Ishikawa (cell line): ENCODE data around the gene RHBDL3.

Experiments
- CEBPB ChIP-seq: IDR thresholded peaks from 2 replicates; pipeline ENCODE4 v1.6.1; 2012
- CREB1 ChIP-seq: IDR thresholded peaks from 2 replicates; pipeline ENCODE4 v1.6.1; 2012; ENCODE audit warnings: low read depth
- EGR1 ChIP-seq: IDR thresholded peaks from 2 replicates; pipeline ENCODE4 v1.6.1; 2012
- EP300 ChIP-seq: IDR thresholded peaks from 2 replicates; pipeline ENCODE4 v1.6.1; 2012; ENCODE audit warnings: borderline replicate concordance
- FOXM1 ChIP-seq: IDR thresholded peaks from 2 replicates; pipeline ENCODE4 v1.6.1; 2012; ENCODE audit warnings: low read depth, borderline replicate concordance
- NFIC ChIP-seq: IDR thresholded peaks from 2 replicates; pipeline ENCODE4 v1.6.1; 2012
- RAD21 ChIP-seq: IDR thresholded peaks from 2 replicates; pipeline ENCODE4 v1.6.1; 2012; ENCODE audit warnings: low read depth
- REST ChIP-seq: IDR thresholded peaks from 2 replicates; pipeline ENCODE4 v1.6.1; 2012; ENCODE audit warnings: low read depth, mild to moderate bottlenecking
- TAF1 ChIP-seq: IDR thresholded peaks from 2 replicates; pipeline ENCODE4 v1.6.1; 2012; ENCODE audit warnings: low read depth, mild to moderate bottlenecking
- TCF12 ChIP-seq: IDR thresholded peaks from 2 replicates; pipeline ENCODE4 v1.6.1; 2012; ENCODE audit warnings: low read depth
- TEAD4 ChIP-seq: IDR thresholded peaks from 2 replicates; pipeline ENCODE4 v1.6.1; 2012
- USF1 ChIP-seq: IDR thresholded peaks from 2 replicates; pipeline ENCODE4 v1.6.1; 2012
- YY1 ChIP-seq: IDR thresholded peaks from 2 replicates; pipeline ENCODE4 v1.6.1; 2012; ENCODE audit warnings: low read depth
- ZBTB7A ChIP-seq: IDR thresholded peaks from 2 replicates; pipeline ENCODE4 v1.6.1; 2012; ENCODE audit warnings: low read depth
- TF ChIP-seq, protein P1 (sequence below): IDR thresholded peaks from 2 replicates; pipeline ENCODE4 v1.6.1; 2012

RHBDL3 gene

DNA sequence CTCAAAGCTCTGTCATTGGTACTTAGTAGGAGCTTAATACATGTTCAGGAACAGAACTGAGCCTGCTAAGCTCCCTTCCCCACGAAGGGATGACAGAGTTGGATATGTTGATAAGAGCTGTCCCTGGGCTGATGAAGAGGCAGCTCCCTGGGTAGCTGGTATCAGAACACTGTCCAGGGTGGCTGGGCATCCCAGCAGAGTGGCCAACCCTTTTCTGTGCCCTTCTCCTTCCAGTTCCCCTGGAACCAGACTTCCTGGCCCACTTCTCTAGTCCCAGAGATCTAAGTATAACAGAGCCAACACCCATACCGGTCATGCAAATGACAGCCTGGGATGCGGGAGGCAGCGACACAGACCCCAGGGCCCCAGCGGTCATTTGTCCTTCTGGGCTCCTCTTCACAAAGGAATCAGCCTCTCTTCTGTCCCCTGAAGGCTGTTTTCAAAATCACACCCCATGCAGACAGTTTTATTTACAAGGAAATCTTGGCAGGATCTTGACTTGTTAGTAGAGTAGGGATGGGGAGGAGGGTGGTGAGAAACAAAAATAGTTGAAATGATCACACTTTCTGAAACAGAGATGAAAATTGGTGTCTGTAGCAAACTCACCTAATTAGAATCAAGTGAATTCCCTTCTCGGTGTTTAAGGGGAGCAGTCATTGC lies 1.4 kb upstream of the RHBDL3 start:
- no peak for TF ChIP-seq EP300
- TF ChIP-seq FOXM1 = no peak
- no peak for TF ChIP-seq CREB1
- TF ChIP-seq TAF1 = no peak
- TF ChIP-seq TCF12 = no peak
- TF ChIP-seq CEBPB = no peak
- TF ChIP-seq ZBTB7A = no peak
- TF ChIP-seq REST = no peak
- TF ChIP-seq, protein P1, sequence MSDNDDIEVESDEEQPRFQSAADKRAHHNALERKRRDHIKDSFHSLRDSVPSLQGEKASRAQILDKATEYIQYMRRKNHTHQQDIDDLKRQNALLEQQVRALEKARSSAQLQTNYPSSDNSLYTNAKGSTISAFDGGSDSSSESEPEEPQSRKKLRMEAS = no peak

- TF ChIP-seq REST (no peak), YY1 (no peak), EP300 (no peak), TAF1 (no peak), EGR1 (no peak), TEAD4 (no peak), CEBPB (no peak), ZBTB7A (no peak), USF1 (no peak), RAD21 (no peak), TCF12 (no peak)
Observed at GRCh38 chr17:32264823-32265191, 825 bp upstream of the RHBDL3 start.

- TF ChIP-seq, protein P1 = no peak
- TF ChIP-seq CEBPB (no peak), TCF12 (no peak), NFIC (no peak), EP300 (no peak)
Observed at GRCh38 chr17:32266051-32266388, 388 bp downstream of the RHBDL3 start.

DNA sequence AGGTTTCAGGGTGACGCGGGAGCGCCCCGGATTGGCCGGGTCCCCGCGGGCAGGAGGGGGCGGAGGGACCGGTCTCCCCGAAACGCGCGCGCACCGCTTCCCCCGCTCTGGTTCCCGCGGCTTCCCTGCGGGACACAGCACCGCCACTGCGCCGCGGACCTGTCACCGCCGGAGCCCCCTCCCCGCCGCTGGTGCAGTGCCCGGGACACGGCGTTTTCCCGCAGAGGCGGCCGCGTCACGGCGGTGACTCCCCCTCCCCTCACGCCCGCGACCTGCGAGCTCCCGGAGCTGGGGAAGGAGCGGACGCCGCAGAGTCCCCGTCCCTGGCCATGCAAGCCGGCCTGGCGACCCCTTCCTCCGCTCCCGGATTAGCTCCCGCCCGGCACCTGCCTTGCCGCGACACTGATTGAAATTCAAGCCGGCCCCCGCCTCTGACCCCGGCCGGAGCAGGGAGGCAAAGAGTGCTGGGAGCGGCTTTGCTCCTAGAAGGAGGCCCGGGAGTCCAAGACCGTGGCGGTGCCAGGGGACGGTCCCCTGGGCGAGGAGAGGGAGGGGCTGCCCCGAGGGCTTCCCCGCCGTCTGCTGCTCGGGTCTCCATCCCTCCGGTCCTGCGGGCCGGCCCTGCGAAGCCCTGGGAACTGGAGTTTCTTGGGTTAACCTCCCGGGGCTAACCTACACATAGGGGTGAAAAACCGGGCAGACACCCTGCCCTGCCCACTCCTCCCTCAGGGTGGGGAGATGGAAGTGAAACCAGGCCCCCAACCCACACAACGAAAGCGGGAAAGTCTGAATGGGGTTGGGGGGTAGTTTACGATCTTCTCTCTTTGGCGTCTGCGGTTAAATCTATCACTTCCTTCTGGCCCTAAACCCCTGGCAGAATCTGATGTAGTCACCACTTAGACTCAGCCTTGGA lies 1.0 kb downstream of the RHBDL3 start:
- no peak for TF ChIP-seq NFIC
- no peak for TF ChIP-seq TAF1
- peak; percentile 86; the same call in 1 of the 2 replicates for TF ChIP-seq ZBTB7A
- TF ChIP-seq, protein P1 = peak; percentile 12; the same call in 1 of the 2 replicates
- no peak for TF ChIP-seq YY1

- TF ChIP-seq NFIC = no peak
- TF ChIP-seq ZBTB7A = no peak
Observed at GRCh38 chr17:32267690-32268205, 2.1 kb downstream of the RHBDL3 start.

DNA sequence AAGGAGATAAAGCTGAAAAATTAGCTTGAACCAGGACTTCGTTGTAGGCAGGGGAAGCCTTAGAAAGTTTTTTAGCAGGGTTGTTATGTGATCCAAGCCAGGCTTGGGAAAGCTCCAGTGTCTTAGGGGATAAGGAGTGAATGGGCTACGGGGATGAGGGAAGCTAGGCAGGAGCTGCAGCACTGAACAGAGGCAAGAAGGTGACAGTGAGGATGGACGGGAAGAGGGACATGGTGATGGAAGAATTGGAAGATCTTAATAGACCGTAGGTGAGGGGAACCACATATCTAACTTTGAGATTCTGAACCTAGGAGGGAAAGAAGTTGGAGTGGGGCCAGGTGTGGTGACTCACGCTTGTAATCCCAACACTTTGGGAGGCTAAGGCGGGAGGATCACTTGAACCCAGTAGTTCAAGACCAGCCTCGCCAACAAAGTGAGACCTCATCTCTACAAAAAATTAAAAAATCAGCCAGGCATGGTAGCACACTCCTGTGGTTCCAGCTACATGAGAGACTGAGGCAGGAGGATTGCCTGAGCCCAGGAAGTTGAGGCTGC lies 3.2 kb downstream of the RHBDL3 start:
- TF ChIP-seq TCF12 (no peak), TAF1 (no peak), TEAD4 (no peak), CREB1 (no peak), NFIC (no peak), USF1 (no peak), FOXM1 (no peak), EGR1 (no peak), EP300 (no peak), RAD21 (no peak), REST (no peak), CEBPB (no peak), ZBTB7A (no peak), YY1 (no peak)
- TF ChIP-seq, protein P1 = no peak
